IPS-NIHi11 (cell line): ENCODE measurements around the gene NKTR.
"Not testable (repeated sequence)": the region's sequence is repeated elsewhere in the genome, so short reads cannot be mapped to it uniquely, and the experiment has no call there.

Experiments used
- DNase-seq: peaks from one replicate; pipeline ENCODE4 v3.0.0; 2012; ENCODE audit warnings: mixed read lengths, low spot score

The NKTR gene

DNA sequence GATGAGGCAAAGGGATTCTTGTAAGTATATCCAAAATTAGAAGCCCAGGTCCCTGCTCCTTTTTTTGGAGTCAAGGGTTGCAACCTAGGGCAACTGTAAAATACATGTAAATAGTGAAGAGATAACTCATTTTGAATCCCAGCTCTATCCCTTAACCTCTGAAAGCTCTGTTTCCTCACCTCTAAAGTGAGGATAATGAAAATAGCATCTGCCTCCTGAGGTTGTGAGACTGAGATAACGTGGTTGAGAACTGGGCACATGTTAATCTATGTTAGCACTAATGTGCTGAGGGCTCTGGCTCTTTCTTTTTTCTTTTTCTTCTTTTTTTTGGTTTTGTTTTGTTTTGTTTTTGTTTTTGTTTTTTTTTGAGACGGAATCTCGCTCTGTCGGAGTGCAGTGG lies 4.8 kb upstream of the NKTR start:
- no peak for DNase-seq

DNA sequence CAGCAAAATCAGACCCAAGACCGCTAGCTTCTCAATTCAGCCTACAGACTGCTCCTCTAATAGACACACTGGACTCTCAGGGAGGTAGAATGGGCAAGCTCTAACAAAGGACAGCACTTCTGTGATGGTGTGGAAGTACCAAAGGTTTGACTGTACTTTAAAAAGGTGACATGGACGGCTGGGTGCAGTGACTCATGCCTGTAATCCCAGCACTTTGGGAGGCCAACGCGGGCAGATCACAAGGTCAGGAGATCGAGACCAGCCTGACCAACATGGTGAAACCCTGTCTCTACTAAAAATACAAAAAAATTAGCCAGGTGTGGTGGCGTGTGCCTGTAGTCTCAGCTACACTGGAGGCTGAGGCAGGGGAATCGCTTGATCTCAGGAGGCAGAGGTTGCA lies 3.4 kb upstream of the NKTR start:
- DNase-seq: not testable (repeated sequence)

DNA sequence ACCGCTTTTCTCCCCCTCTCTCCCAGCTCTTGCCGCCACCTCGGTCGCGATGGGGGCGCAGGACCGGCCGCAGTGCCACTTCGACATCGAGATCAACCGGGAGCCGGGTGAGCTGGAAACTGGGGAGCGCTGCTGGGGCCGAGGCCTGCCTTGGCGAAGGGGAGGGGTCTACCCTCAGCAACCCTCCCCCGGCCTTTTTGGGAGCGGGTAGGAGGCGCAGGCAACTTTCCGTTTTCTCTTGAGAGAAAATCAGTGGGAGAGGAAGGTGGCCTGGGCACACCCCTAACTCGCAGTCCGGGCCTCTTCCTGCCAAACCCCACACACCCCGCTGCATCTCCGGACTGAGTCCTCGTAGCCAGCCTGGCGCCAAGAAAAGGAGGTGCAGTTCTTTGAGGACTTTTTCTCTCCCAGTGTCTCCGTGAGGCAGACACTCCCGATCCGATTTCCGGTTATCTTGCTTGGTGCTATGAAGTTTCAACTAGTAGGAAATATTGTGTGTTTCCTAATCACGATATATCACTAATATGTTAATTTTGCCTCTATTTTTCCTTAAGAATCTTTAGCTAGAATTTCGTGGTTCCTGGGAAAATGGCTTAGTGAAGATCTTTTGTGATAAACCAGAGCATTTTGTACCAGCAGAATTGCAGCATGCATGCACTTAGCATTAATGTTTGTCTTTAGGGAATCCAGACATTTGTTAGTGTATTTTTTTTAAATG lies 631 bp downstream of the NKTR start:
- DNase-seq: no peak

- no peak for DNase-seq
Observed at GRCh38 chr3:42601896-42602581, 1.6 kb downstream of the NKTR start.

GRCh38 chr3:42602961-42603360 lies 2.5 kb downstream of the NKTR start:
- DNase-seq: no peak

GRCh38 chr3:42605546-42606173 lies 5.2 kb downstream of the NKTR start:
- DNase-seq: no peak

DNA sequence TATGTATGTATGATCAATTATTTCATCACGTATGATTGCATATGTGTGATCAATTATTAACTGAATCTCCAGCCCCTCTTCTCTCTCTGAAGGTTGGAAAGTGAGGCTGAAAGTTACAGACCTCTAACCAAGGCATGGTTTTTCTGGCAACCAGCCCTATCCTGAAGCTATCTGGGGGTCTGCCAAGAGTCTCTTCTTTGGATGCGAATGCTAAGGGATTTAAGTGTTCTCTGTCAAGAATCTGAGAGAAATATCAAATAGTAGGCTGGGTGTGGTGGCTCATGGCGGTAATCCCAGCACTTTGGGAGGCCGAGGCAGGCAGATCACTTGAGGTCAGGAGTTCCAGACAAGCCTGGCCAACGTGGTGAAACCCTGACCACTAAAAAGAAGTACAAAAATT lies 8.1 kb downstream of the NKTR start:
- no peak for DNase-seq

GRCh38 chr3:42610976-42611375 lies 10.5 kb downstream of the NKTR start:
- DNase-seq: no peak

- no peak for DNase-seq
Observed at GRCh38 chr3:42612217-42612616, 11.7 kb downstream of the NKTR start.

GRCh38 chr3:42612928-42613327 lies 12.4 kb downstream of the NKTR start:
- DNase-seq: no peak

DNA sequence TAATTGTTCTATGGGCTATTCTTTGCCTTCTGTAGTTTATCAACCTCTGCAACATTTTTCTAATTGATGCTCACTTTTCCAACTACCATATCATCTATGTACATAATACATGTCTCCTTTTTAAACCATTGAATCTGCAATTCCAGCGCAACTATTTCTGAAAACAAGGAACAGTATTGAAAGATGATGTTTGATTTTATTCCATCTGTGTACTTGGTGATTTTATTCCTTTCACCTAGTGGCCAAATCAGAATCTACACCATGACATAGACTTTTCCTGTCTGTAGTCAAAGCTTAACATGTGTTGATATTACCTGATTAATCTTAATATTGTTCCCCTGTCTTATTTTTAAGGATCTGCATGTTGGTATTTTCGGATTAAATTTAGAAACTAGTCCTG lies 13.0 kb downstream of the NKTR start:
- DNase-seq: no peak

- DNase-seq: peak; percentile 20
Observed at GRCh38 chr3:42631620-42632019, 31.1 kb downstream of the NKTR start.

GRCh38 chr3:42632146-42632545 lies 31.7 kb downstream of the NKTR start:
- DNase-seq: no peak

GRCh38 chr3:42633544-42633943 lies 33.1 kb downstream of the NKTR start:
- no peak for DNase-seq

DNA sequence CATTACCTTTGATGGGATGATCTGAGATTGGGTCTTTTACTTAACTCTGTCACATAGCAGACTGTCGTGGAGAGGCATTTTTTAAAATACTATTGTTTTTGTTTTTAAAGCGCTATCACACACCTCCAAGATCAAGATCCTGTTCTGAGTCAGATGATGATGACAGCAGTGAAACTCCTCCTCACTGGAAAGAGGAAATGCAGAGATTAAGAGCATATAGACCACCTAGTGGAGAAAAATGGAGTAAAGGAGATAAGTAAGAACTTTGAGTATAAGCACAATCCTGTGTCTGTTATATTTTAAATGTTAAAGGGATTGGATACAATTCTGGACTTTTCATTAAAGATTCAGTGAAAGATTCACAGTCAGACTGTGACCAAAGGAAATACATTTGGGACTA lies 34.6 kb downstream of the NKTR start:
- no peak for DNase-seq

- no peak for DNase-seq
Observed at GRCh38 chr3:42637001-42637400, 36.5 kb downstream of the NKTR start.

- DNase-seq: no peak
Observed at GRCh38 chr3:42638339-42638842, 37.9 kb downstream of the NKTR start.

- DNase-seq: no peak
Observed at GRCh38 chr3:42639192-42639591, 38.7 kb downstream of the NKTR start.

DNA sequence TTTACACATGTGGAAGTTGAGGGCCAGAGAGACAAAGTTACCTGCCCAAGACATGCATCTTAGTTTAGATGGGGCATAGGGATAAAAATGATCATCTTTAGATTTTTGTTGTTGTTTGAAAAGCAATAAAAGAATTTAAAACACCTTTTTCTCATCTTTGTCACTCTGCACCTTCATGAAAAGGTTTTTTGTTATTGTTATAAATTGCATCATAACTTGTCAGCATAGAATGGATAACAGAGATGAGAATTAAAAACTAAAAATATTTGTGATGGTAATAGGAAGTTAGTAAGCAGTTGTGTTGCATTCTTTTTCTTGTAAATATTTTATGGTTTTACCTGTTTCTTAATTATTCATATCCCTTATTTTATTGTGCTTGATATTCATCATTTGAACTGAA lies 39.6 kb downstream of the NKTR start:
- no peak for DNase-seq

GRCh38 chr3:42640771-42641370 lies 40.4 kb downstream of the NKTR start:
- DNase-seq: no peak

GRCh38 chr3:42647821-42648459 lies 47.5 kb downstream of the NKTR start:
- peak; percentile 27 for DNase-seq

GRCh38 chr3:42649006-42649405 lies 48.5 kb downstream of the NKTR start:
- no peak for DNase-seq
